Measurements from ENCODE around the gene PPFIA2.

PPFIA2 gene

GRCh38 chr12:81759190-81760051 is at the start of gene PPFIA2:
Gene PPFIA2 (minus strand): TSS chr12:81759350.
- peak; percentile 66 for ATAC-seq
- TF ChIP-seq TSHZ2 (CRISPR knock-in tag; IDR thresholded peaks at IDR 0.05) (no peak), TOX (CRISPR knock-in tag; IDR thresholded peaks at IDR 0.05; ENCODE audit: borderline replicate concordance) (no peak), ZNF70 (CRISPR knock-in tag; IDR thresholded peaks at IDR 0.05) (no peak), ESRRG (CRISPR knock-in tag; IDR thresholded peaks at IDR 0.05) (no peak), ZFP30 (CRISPR knock-in tag; IDR thresholded peaks at IDR 0.05) (no peak), CSDC2 (CRISPR knock-in tag; IDR thresholded peaks at IDR 0.05) (no peak), ZFP3 (CRISPR knock-in tag; IDR thresholded peaks at IDR 0.05) (no peak), SNAI2 (CRISPR knock-in tag; IDR thresholded peaks at IDR 0.05) (no peak), ISL1 (CRISPR knock-in tag; IDR thresholded peaks at IDR 0.05) (no peak), PPARA (CRISPR knock-in tag; IDR thresholded peaks at IDR 0.05; ENCODE audit: borderline replicate concordance) (no peak), TCF4 (CRISPR knock-in tag; IDR thresholded peaks at IDR 0.05; ENCODE audit: borderline replicate concordance) (no peak), ZC3H10 (CRISPR knock-in tag; IDR thresholded peaks at IDR 0.05) (no peak), GLIS3 (CRISPR knock-in tag; IDR thresholded peaks at IDR 0.05) (no peak), ZNF565 (CRISPR knock-in tag; conservative IDR thresholded peaks at IDR 0.05; ENCODE audit: low read depth) (no peak), CREB5 (CRISPR knock-in tag; IDR thresholded peaks at IDR 0.05; ENCODE audit: low read depth) (no peak), OSR1 (CRISPR knock-in tag; IDR thresholded peaks at IDR 0.05) (no peak), ARNTL (CRISPR knock-in tag; IDR thresholded peaks at IDR 0.05; ENCODE audit: borderline replicate concordance, low read depth) (no peak), PATZ1 (CRISPR knock-in tag; IDR thresholded peaks at IDR 0.05; ENCODE audit: borderline replicate concordance) (no peak)

GRCh38 chr12:81800298-81801148 is 41.4 kb upstream of the PPFIA2 start:
- no peak for ATAC-seq
- TF ChIP-seq OSR1 (CRISPR knock-in tag; IDR thresholded peaks at IDR 0.05) (no peak), SNAI2 (CRISPR knock-in tag; IDR thresholded peaks at IDR 0.05) (no peak), ZFP30 (CRISPR knock-in tag; IDR thresholded peaks at IDR 0.05) (no peak), ESRRG (CRISPR knock-in tag; IDR thresholded peaks at IDR 0.05) (no peak), ZC3H10 (CRISPR knock-in tag; IDR thresholded peaks at IDR 0.05) (no peak), PATZ1 (CRISPR knock-in tag; IDR thresholded peaks at IDR 0.05; ENCODE audit: borderline replicate concordance) (no peak), ZNF70 (CRISPR knock-in tag; IDR thresholded peaks at IDR 0.05) (no peak), ZFP3 (CRISPR knock-in tag; IDR thresholded peaks at IDR 0.05) (no peak), CREB5 (CRISPR knock-in tag; IDR thresholded peaks at IDR 0.05; ENCODE audit: low read depth) (no peak), RARB (CRISPR knock-in tag; IDR thresholded peaks at IDR 0.05) (no peak), PPARA (CRISPR knock-in tag; IDR thresholded peaks at IDR 0.05; ENCODE audit: borderline replicate concordance) (no peak), TCF4 (CRISPR knock-in tag; IDR thresholded peaks at IDR 0.05; ENCODE audit: borderline replicate concordance) (no peak), ZNF8 (CRISPR knock-in tag; IDR thresholded peaks at IDR 0.05) (no peak), TOX (CRISPR knock-in tag; IDR thresholded peaks at IDR 0.05; ENCODE audit: borderline replicate concordance) (no peak), ARNTL (CRISPR knock-in tag; IDR thresholded peaks at IDR 0.05; ENCODE audit: borderline replicate concordance, low read depth) (no peak), TSHZ2 (CRISPR knock-in tag; IDR thresholded peaks at IDR 0.05) (no peak), CSRNP3 (CRISPR knock-in tag; IDR thresholded peaks at IDR 0.05) (no peak)
